HG03039 (cell line): Measurements from ENCODE around the gene FLRT1.

Experiments
- ATAC-seq: cut with Tn5 transposase; IDR thresholded peaks from one replicate; pipeline ENCODE4 v1.9.1; 2021; ENCODE audit warnings: mild to moderate bottlenecking, moderate library complexity; ENCODE audit not compliant: unreplicated experiment

Gene FLRT1

GRCh38 chr11:64084146-64084950 is 48.6 kb downstream of the FLRT1 start:
- no peak for ATAC-seq

DNA sequence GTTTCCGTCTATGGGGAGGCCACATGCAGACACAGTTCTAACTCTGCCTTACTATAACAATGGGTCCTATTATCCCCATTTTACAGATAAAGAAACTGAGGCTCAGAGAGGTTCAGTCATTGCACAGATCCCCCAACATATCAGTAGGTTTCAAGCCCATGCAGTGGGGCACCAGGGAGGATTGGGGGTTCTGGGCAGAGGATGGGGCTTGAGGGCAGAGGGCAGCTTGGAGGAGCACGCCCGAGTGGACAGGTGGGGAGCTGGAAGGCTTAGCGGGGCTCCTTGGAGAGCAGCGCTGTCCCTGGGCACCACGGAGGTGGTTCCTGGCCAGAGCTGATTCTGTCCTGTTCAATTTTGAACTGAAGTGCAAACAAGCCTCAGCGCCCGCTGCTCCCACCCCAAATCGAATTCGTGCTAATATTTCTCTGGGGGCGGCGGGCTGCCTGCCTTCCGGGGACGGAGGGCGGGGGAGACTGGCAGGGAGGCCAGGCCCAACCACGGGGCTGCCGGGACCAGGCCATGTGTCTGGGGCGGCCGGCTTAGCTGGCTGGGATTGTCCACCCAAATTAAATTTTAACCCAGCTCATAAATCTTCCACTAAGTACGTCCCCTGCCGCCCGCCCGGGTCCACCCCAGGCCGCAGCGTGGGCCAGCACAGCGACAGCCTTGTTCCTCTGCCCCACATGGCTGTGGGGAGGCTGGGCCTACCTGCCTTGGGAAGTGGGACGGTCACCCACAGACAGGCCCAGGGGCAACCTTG is 49.4 kb downstream of the FLRT1 start:
- no peak for ATAC-seq
